Myocyte (in vitro differentiated cells): Measurements from ENCODE around the gene CHPF. TPM values are rescaled to one million over a fixed set of nuclear protein-coding genes. Genes with fewer than 3 reads are reported as not detected.

Experiments used
- DNase-seq: peaks from one replicate; pipeline ENCODE4 v3.0.0-alpha.2; 2012; ENCODE audit warnings: low read depth
- polyA plus RNA-seq: library from polyadenylated mRNA; unstranded; fragments of >200 nt; gene quantifications from one replicate; pipeline ENCODE4 v1.2.1, GENCODE V29; 2012; ENCODE audit warnings: missing spikeins
- total RNA-seq: library from RNA; depleted of rRNA; stranded (reverse); fragments of >200 nt; gene quantifications from 2 replicates; pipeline ENCODE4 v1.2.3, GENCODE V29; 2014

Gene CHPF, protein sequence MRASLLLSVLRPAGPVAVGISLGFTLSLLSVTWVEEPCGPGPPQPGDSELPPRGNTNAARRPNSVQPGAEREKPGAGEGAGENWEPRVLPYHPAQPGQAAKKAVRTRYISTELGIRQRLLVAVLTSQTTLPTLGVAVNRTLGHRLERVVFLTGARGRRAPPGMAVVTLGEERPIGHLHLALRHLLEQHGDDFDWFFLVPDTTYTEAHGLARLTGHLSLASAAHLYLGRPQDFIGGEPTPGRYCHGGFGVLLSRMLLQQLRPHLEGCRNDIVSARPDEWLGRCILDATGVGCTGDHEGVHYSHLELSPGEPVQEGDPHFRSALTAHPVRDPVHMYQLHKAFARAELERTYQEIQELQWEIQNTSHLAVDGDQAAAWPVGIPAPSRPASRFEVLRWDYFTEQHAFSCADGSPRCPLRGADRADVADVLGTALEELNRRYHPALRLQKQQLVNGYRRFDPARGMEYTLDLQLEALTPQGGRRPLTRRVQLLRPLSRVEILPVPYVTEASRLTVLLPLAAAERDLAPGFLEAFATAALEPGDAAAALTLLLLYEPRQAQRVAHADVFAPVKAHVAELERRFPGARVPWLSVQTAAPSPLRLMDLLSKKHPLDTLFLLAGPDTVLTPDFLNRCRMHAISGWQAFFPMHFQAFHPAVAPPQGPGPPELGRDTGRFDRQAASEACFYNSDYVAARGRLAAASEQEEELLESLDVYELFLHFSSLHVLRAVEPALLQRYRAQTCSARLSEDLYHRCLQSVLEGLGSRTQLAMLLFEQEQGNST
- 382 and 388 TPM in 2 replicates for total RNA-seq
- polyA plus RNA-seq = 301 TPM

DNA sequence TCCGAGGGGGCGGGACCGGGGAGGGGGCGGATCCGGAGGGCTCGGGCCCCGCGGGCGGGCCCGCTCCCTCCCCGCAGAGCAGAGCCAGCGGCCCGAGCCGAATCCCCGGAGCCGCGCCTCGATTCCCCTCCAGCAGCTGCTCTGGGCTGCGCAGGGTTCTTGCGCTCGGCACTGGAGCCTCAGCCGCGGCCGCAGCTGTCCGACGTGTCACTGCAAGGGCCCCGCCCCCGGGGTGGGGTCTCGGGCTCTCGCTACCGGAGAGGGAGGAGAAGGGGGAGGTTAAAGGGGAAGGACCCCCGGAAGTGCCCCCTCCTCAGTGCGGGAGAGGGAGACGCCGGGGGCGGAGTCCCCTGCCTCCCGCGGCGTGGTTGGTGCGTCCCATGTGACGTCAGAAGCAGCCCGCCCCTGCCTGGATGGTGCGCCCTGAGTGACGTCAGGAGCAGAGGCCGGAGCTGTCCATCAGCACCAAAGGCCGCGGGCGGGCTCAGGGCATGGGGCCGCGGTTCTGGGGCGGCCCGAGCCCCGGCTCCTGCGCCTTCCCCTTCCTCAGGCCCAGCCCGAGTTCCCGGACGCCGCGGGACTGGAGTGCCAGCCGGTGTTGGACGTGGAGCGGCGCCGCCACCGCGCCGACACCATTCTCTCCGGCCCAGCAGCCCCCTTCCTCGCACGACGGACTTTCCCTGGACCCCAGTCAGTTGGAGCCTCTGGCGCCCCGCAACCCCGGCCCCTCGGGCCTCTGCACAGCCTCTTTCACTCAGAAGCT is at the start of gene CHPF, which contains the start of gene TMEM198:
TSS of gene CHPF (minus strand) at position 214 of the 763 bp plus-strand sequence. CDS start 271 bp downstream, outside the sequence.
TSS of gene TMEM198 (plus strand) at position 433 of the 763 bp plus-strand sequence. CDS start 700 bp downstream, outside the sequence.
- peak; percentile 99 for DNase-seq

DNA sequence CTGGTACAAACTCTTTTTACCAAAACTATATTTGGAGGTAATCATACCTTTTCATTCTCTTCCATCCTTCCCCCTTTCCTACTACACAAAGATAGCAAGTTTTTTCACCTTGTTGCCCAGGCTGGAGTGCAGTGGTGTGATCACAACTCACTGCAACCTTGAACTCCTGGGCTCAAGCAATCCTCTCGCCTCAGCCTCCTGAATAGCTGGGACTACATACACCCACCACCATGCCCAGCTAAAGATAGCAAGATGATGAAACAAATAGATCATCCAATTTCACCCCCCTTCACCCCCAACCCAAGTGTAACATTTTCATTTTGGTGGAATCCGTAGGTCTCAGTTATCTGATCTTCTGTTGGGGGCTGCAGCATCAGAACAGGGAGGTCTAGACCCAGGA is 49.5 kb upstream of the CHPF start:
- DNase-seq = no peak

DNA sequence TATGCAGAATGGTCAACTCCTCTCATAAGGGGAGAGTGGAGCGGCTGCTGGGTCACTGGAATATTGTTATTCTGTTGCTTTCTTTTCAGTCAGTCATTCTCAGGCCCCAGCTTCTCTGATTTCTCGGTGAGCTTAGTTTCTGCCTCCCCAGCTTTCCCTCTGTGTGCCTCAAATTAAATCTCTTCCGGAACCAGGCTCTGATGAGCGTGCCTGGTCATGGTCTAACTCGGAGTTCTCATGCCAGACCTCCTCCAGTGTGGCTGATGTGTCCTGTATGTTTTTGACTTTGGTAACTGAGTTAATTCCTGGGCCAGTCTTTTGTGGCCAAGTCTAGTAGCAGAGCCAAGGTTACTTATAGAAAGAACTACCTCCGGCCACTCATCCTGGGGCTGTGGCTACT is 49.1 kb upstream of the CHPF start:
- no peak for DNase-seq

DNA sequence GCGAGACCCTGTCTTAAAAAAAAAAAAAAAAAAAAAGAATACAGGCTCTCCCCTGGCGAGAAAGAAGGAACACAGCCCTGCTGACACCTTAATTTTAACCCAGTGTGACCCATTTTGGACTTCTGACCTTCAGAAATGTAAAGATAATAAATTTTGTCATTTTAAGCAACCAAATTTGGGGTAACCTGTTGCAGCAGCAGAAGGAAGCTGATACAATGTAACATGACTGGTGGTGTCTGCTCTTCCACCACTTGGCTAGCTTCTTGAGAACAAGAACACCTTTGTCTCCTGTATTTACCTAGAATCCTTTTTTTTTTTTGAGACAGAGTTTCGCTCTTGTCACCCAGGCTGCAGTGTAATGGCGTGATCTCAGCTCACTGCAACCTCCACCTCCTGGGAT is 47.5 kb upstream of the CHPF start:
- no peak for DNase-seq

DNA sequence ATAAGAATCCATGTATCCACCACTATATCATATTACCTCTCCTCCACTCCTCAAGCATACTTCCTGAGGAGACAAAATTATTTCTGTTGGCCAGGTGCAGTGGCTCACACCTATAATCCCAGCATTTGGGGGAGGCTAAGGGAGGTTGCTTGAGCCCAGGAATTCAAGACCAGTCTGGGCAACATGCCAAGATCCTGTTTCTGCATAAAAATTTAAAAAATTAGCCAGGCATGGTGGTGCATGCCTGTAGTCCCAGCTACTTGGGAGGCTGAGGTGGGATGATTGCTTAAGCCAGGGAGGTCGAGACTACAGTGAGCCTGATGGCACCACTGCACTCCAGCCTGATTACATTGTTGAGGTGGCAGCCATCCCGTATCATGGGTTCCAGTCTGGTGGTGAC is 37.7 kb upstream of the CHPF start:
- no peak for DNase-seq

DNA sequence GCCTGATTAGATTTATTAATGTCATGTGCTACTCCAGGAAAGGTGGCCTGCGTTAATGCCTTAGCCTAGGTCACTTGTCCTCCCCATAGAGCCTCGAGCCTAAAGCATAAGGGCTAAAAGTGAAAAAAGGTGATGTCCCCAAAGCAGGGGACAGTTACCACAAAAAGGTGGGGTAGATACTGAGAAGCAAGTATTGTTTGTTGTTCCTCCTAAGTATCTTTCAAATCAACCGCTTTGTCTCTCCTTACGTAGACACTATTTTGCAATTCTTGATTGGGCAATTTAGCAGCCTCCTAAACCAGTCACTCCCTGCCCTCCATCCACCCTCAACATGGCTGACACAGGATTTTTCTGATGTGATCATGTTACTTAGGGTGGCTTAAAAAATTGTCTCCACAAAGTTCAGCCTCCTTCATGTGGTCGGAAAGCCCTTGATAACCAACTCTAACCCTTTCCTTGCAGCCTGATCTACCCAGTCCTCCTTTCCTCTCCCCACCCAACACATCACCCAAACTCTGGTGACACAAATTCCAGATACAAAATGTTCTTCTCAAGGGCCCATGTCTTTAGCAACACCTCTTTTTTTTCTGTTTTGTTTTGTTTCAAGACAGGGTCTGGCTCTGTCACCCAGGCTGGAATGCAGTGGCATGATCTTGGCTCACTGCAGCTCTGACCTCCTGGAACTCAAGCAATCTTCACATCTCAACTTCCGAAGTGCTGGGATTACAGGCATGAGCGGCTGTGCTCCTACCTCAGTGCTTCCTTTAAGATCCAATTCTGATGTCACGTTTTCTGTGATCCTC is 35.4 kb upstream of the CHPF start:
- peak; percentile 20 for DNase-seq

DNA sequence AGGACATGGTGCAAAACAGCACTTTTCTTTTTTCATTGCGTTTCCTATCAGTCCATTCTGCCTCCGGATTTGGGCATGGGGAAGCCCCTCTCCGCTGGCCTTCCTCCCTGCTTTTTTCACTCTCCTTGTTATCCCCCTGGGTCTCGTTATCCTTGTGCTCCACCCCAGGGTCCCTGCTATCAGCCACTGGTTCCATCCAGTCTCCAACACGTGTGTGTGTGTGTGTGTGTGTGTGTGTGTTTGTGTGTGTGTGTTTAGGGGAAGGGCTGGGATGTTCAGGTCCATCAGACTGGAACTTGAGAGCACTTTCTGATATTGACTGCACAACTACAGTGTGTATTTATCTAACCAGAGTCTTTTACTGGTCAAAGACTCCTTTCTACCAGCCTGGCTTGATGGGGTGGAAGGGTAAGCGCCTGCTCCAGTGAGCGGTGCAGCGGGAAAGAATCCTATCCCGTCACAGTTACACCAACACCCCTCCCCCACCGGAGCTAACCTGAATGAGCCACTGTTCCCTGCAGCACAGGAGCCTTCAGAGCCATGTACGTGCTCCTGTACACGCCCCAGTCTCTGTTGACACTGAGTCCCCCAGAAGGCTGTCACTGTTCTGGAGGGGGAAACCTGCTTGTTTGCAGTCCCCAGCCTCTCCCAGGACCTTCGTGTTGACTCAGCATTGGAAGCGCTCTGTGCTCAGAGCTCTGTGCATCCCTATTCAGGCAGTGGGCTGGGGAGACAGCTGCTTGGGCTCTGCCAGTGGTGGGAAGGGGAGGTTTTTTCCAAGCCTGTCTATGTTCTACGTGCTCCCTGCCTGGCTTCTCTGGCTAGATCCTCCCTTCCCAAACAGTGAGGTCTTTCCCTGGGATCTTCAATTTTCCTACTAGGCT is 33.1 kb upstream of the CHPF start:
- peak; percentile 32 for DNase-seq

DNA sequence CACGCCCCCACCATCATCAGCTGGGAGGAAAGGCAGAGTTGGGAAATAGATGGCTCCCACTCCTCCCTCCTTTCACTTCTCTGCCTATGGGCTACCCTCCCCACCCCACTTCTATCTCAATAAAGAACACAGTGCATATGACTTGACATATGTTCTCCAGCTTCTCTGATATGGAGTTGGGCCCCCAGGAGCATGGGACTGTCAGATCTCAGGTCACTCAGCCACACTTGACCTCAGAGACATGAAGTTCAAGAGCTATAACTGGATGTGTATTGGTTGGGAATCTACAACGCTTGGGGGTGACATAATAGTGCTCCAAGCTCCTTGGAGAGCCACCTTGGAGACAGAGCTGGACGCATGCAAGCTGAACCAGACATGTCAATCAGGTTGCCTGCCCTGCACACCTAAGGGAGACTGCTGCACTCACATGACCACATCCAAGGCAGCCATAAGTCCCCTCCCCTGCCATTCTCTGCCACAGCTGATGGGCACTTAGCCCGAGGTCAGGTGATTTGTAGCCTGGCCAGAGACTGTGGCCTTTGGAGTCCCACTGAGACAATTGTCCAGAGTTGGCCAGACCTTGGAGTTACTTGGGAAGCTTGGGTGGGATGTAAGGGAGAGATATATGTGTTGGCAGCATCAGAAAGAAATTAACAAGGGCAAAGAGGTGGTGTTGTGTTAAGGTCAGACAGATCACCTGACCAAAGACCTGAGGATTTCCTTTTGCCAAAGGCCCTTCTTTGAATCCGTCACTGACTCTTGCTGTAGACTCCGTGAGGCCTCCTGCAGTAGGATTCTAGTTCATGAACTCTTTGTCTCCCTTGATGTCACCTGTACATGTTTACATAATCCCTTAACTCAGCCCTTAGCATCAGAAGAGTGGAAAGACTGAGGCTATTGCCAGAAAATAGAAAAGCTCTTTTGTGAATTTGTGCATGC is 32.2 kb upstream of the CHPF start:
- peak; percentile 32 for DNase-seq

DNA sequence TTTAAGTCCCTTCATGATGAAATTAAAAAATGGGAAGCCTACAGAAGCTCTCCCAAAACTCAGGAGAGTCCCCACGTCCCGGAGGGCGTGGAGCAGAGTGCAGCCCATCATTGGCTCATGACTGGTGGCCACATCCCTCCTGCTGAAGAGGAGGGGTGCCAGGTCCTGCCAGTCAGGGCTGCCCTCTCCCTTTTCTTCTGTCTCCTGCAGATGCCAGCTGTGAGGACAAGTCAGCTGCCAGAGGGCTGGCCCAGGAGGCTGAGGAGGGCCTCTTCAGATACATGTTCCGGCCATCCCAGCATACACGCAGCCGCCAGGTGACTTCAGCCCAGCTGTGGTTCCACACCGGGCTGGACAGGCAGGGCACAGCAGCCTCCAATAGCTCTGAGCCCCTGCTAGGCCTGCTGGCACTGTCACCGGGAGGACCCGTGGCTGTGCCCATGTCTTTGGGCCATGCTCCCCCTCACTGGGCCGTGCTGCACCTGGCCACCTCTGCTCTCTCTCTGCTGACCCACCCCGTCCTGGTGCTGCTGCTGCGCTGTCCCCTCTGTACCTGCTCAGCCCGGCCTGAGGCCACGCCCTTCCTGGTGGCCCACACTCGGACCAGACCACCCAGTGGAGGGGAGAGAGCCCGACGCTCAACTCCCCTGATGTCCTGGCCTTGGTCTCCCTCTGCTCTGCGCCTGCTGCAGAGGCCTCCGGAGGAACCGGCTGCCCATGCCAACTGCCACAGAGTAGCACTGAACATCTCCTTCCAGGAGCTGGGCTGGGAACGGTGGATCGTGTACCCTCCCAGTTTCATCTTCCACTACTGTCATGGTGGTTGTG is 31.1 kb upstream of the CHPF start:
- peak; percentile 40 for DNase-seq

DNA sequence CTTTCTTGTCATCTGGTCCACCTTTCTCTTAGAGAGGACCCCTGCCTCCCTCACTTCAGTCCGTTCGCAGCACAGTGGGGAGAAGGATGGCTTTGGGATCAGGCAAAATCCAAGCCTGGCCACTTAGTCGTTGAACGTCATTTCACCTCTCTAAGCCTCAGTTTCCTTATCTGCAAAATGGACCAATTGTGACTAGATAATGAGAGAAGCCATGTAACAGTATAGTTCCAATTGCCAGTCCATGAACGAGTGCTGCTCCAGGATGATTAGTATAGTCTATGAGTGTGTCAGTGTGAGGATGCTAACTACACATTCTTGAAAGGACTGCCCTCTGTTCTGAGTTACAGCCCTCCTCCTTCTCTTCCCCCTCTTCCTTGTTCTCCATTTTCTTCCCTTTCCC is 29.6 kb upstream of the CHPF start:
- DNase-seq = no peak

DNA sequence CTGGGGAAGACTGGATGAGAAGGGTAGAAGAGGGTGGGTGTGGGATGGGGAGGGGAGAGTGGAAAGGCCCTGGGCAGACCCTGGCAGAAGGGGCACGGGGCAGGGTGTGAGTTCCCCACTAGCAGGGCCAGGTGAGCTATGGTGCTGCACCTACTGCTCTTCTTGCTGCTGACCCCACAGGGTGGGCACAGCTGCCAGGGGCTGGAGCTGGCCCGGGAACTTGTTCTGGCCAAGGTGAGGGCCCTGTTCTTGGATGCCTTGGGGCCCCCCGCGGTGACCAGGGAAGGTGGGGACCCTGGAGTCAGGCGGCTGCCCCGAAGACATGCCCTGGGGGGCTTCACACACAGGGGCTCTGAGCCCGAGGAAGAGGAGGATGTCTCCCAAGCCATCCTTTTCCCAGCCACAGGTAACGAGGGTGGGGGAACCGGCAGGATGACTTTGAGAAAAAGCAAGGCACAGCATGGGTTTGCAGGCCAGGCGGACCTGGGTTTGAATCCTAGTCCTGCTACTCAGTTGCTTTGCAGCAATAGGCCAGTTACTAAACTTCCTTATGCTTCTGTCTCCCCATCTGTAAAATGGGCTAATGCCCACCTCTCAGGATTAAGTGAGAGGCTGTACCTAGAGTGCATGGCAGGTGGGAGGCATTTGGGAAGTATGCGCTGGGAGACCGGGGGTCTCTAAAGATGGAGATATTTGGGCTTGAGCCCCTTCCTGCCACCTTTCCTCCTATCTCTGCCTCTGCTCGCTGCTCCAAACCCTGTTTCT is 28.8 kb upstream of the CHPF start, which contains the start of gene INHA:
TSS of gene INHA (plus strand) at position 74 of the 765 bp plus-strand sequence. CDS start at position 139, 65 bp downstream.
- DNase-seq = no peak

DNA sequence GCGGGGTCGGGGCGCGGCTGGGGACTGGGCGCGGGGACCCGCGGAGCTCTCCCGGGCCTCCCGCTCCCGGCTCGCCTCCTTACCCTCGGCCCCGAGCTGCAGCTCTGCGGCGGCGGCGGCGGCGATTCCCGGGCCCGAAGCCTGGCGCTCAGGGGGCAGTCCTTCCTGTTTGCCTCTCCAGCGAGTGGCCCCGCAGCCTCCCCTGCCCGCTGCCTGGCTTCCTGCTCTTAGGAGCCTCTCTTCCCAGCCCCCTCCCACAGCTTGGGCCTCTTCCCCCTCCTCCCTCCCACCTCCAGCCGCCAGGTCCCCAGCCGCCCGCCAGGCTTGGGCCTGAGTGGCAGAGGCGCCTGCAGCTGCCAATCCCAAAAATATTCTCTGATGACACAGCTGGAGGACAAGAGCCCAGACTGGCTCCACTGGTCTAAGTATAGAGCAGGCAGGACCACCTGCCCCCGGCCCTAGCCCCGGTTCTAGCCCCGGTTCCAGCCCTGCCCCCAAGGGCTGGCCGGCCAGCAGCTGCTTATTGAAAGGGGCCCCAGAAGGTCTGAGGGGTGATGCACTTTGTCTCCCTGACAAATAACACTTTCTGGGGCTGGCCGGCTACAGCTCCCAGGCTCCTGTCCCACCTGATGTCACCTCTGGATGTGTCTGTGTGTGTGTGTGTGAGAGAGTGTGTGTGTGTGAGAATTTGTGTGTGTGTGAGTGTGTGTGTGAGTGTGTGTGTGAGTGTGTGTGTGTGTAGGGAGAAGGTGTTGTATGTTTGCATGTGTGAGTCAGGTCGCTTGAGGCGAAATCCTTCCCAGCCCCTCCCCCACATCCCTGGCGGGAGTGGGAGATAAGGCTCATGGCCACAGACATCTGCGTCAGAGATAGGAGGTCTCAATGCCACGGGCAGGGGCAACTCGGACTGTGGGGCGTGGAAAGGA is 28.0 kb upstream of the CHPF start, which contains the start of gene OBSL1:
TSS of gene OBSL1 (minus strand) at position 229 of the 926 bp plus-strand sequence. CDS start 307 bp downstream, outside the sequence.
- DNase-seq = peak; percentile 96

DNA sequence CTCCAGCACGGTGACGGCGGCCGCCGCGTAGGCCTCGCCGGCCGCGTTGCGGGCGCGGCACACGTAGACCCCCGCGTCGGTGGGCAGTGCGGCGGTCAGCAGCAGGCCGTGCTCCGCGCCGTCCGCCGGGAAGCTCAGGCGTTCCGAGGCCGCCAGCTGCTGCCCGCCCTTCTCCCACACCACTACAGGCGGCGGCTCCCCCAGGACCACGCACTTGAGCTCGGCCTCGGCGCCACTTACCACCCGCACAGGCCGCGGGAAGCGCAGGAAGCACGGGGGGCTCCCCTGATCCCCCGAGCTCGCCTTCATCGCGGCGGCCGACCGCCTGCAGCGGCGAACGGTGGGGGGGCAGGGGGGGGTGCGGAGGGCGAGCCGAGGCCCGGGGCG is 27.3 kb upstream of the CHPF start:
- peak; percentile 43 for DNase-seq

DNA sequence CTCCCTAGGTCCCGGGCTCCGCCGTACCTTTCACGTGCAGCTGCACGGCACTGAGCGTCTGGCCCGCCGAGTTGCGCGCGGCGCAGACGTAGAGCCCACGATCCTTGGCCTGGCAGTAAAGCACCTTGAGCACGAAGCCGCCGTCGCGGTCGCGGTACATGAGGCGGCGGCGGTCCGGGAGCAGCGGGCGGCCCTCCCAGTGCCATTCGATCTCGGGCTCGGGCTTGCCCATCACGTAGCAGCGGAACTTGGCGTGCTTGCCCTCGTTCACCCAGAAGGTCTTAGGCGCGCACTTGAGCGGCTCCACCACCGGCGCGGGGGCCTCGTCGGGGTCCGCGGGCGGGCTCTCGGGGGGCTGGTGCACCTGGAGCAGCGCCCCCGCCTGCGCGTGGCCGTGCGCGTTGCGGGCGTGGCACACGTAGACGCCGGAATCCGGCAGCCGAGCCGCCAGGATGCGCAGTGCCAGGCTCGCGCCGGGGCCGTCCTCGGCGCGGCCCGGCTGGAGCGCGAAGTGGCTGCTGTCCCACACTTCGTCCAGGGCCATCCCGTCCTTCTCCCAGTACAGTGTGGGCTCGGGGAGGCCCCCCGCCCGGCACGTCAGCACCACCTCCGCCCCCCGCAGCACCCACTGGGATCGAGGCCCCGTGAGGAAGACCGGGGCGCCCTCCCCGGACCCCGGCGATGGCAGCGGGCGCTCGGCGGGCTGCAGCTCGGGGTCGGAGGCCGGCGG is 26.8 kb upstream of the CHPF start:
- DNase-seq = peak; percentile 46

DNA sequence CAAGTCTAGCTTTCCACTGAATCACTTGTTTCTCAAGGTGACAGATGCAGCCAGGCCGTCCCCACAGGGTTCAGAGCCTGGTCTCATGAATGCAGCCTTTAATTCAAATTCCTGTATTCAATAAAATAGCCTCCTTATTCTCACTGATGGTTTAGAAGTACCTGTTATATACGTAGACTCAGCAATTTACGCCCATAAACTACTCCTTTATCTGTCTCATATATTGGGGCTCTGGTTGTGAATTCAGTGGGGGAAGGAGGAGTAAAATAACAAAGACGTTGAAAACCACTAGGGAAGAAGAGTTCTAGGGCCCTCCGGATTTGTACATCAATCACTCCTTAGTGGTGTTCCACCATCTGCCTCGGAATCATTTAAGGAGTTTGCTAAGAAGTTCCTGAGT is 26.0 kb upstream of the CHPF start:
- no peak for DNase-seq
